HG03378 (cell line): ENCODE data around the gene IRGQ.
"Not testable (repeated sequence)": the region's sequence is repeated elsewhere in the genome, so short reads cannot be mapped to it uniquely, and the experiment has no call there.

Experiments used
- ATAC-seq: cut with Tn5 transposase; IDR thresholded peaks from one replicate; pipeline ENCODE4 v1.9.1; 2021; ENCODE audit warnings: mild to moderate bottlenecking, moderate library complexity; ENCODE audit not compliant: unreplicated experiment

Gene IRGQ

DNA sequence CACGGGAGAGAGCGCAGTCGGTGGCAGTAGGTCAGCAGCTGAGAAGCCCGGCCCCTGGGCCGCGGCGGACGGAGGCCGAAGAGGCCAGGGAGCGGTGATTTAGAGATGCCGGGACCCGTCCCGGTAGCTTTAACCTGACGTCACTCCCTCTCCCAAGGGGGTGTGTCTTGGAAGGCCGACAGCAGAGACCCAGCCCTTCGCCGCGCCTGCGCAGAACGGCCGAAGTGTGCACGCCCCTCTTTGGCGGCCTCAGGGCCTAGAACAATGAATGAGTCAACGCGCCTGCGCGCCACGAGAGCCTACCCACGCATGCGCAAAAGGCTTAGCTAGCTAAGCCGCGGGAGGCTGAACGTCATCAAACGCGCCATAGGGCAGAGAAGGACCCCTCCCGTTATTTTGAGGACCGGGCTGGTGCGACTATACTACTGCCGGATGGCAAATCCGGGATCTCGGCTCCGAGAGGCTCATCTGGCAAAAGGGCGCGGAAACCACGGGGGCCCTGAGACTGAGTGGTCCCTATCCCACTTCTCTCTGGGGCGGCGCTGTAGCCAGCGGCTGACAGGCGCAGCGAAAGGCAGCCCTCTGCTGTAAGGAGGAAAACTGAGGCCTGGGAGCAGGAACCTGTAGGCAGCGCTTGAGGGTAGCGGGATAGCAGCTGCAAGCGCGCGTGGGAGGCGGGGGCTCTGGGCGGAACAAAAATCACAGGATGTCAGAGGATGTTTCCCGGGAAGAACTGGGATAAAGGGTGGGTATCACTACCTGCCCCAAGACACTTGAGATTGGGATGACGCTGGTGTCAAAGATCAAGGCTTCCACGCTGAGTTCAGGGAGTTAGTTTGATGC, at the start of gene IRGQ, which contains the start of gene ZNF576:
Gene IRGQ, minus strand, starts transcription at position 136 of the 843 bp plus-strand sequence. CDS start 796 bp downstream, outside the sequence.
Gene ZNF576, plus strand, starts transcription at position 597 of the 843 bp plus-strand sequence. CDS start 514 bp downstream, outside the sequence.
- ATAC-seq: peak; percentile 79

- no peak for ATAC-seq
These were observed 48.2 kb upstream of the IRGQ start for GRCh38 chr19:43644181-43644580.

GRCh38 chr19:43643326-43643725, 47.4 kb upstream of the IRGQ start:
- no peak for ATAC-seq

DNA sequence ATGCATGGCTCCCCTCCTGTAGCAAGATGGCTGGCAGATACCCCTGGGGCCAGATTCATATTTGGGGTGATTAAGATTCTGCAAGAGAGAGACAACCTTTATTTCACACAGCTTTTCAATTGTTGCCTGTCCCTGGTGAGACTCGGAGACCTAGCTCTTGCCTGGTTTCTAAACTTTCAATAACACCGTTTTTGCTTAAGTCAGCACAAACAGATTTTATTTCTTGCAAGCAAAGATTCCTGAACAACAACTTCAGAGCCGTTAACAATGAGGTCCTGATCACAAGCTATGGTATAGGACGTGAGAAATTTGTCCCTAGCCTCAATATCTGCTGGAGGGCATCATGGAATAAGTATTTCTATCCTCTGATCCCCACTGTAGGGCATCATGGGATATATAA, 46.6 kb upstream of the IRGQ start:
- no peak for ATAC-seq

- ATAC-seq: no peak
These were observed 45.4 kb upstream of the IRGQ start for GRCh38 chr19:43641333-43641732.

DNA sequence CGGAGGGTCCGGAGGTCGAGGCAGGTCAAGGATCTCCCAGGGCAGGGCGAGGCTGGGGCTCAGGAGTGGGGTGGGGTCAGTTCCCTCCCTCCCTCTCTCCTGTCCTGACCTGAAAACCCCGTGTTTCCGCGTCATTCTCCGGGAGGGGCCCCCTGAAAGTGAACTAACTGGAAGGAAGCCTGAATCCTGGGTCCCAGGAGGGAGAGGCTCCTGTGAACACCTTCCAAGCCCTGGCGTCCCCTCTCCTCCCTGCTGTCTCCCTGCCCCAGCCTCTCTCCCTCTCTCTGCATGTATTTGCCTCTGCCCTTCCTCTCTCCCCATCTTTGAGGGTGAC, 44.5 kb upstream of the IRGQ start:
- ATAC-seq: no peak

- ATAC-seq: no peak
These were observed 43.8 kb upstream of the IRGQ start, which contains the start of gene CADM4 for GRCh38 chr19:43639519-43640423. TSS of gene CADM4 (minus strand) at chr19:43639850. CDS start at chr19:43639790, 60 bp downstream.

DNA sequence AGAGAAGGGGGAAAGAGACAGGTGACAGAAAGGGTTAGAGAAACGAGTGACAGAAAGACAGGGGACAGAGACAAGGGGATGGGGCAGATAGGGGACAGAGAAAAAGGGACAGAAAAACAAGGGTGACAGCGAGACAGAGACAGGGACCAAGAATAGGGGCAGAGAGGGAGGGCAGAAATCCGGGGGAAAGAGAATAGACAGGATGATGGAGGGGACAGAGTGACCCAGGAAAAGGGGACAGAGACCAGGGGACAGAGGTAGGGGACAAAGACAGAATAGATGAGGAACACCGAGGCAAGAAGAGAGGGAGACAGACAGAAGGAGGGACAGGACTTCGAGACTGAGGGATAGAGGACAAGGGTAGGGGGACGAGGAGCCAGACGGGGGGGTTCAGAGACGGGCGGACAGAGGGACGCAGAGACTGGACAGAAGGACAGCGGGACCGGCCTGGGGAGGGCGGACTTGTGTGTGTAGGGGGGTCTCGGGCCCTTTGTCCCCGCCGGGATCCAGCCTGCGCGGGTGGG, 43.1 kb upstream of the IRGQ start:
- no peak for ATAC-seq

DNA sequence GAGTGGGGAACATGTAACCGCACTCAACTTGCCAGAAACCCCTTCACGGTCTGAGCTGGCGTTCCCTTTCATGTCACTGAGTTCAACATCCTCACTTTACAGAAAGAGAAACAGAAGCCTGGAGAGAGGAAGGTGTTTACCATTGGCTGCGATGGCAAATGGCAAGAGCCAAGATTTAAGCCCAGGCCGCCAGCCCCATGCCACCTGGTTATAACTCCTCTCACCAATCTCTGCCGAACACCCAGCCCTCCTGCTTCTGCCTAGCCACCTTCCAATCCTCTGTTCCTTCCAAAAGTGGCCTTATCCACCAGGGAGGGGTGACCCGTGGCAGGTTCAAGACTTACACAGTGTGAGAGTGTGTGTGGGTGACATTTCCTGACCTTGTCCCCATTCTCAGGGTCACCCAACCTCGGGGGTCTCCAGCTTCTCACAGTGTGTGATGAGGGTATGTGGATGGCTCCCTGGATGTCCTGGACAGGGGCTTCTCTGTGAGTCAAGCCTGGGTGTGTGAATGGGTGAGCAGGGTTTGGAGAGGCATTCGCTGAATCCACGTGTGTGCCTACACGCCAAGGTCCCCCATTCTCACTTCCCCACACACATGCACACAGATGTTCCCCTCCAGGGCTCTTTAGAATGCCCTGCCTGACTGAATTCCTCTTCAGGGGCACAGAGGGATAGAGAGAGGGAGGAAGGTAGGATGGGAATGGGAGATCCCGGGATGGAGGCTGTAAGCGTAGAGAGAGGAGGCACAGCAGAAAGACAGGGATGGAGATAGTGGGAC, 42.5 kb upstream of the IRGQ start:
- ATAC-seq: no peak

DNA sequence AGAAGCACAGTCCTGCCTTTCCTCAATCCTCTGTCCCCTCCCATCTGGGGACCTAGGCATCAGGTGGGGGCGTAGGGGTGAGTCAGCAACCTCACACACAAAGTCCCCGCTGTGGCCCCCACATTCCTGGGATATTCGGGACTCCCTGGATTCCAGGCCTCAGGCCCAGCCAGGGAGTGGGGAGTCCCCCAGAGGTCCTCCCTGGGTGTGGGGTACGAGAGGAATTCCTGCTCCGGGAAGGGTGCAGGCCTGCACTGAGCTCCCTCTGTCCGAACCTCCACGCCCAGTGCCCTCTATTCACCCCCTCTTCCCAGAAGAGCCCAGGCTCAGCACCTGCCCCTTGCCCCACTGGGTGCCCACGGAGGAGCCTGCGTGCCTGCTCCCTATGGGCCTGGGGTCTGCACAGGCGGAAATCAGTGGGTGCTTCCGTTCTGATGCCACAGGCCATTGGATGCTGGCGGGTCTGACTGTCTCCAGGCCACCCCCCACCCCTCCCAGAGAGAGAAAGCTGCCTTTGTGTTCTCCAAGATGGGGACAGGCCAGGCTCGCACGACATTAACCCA, 40.3 kb upstream of the IRGQ start:
- ATAC-seq: no peak

GRCh38 chr19:43635561-43635940, 39.6 kb upstream of the IRGQ start:
- not testable (repeated sequence) for ATAC-seq

- ATAC-seq: no peak
These were observed 39.1 kb upstream of the IRGQ start for GRCh38 chr19:43634872-43635560.

- no peak for ATAC-seq
These were observed 38.6 kb upstream of the IRGQ start for GRCh38 chr19:43634506-43634871.

- ATAC-seq: no peak
These were observed 38.1 kb upstream of the IRGQ start for GRCh38 chr19:43634068-43634467.

DNA sequence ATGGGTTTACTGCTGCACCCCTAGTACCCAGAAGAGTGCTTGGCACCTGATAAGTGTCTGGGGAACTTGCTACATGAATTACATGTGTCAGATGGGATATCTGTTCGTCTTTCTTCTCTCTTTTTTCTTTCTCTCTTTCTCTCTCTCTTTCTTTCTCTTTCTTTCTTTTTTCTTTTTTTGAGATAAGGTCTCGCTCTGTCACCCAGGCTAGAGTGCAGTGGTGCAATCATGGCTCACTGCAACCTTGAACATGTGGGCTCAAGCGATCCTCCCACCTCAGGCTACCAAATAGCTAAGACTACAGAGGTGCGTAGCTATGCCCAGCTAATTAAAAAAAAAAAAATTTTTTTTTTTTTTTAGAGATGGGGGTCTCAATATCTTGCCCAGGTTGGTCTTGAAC, 37.6 kb upstream of the IRGQ start:
- ATAC-seq: no peak

DNA sequence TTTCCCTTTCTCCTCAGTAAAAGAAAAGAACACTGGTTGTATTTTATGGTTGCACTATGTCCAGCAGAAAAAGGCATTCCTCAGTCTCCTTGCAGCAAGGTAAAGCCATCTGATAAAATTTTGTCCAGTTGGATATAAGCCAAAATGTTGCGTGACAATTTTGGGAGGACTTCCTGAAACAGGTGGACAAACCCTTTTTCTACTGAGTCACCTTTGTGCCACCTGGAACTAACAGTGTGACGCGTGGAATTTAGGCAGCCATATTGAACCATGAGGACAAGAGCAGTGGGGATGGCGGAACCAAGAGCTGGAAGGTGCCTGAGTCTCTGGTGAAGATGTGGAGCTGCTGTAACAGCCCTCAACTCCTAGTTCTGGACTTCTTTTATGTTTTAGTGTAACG, 35.6 kb upstream of the IRGQ start:
- no peak for ATAC-seq

GRCh38 chr19:43628646-43629326, 32.9 kb upstream of the IRGQ start:
- ATAC-seq: no peak

GRCh38 chr19:43626838-43627237, 30.9 kb upstream of the IRGQ start:
- no peak for ATAC-seq

- ATAC-seq: no peak
These were observed 30.1 kb upstream of the IRGQ start for GRCh38 chr19:43625918-43626579.
